Pancreas (tissue), 10 donors: ENCODE measurements around the gene GPC3. TPM values are rescaled to one million over a fixed set of nuclear protein-coding genes. Genes with fewer than 3 reads are reported as not detected.
"Not testable (repeated sequence)": the region's sequence is repeated elsewhere in the genome, so short reads cannot be mapped to it uniquely, and the experiment has no call there.

Experiments used
- ATAC-seq, 4 donors: fragments of 200-7000 bp; cut with Tn5 transposase; one replicate each; pipeline versions ENCODE4 v1.8.0 to v1.9.1; 2020; ENCODE audit warnings: mild to moderate bottlenecking in 4 of 4, moderate library complexity in 4 of 4
- DNase-seq, 6 donors: peaks; one replicate each; pipeline ENCODE4 v3.0.0-alpha.2; 2020
- FAIRE-seq: peaks from 2 replicates; lab custom pipeline; 2012; peaks lifted over from hg19 to GRCh38; lab: Jason Lieb, UNC
- H3K27ac ChIP-seq, 4 donors: fragments of 200-600 bp; sonication (generic); 1 replicate in 3 of 4; 2 replicates in 1 of 4; pipeline versions ENCODE4 v1.5.0 to v1.8.0; 2020
- H3K27me3 ChIP-seq, 4 donors: fragments of 200-600 bp; one replicate each; pipeline ENCODE4 v1.8.0; 2021
- H3K36me3 ChIP-seq, 3 donors: fragments of 200-600 bp; sonication (generic) in 1 of 3; one replicate each; pipeline versions ENCODE4 v1.5.0 to v1.8.0; 2020 to 2021
- H3K4me1 ChIP-seq, 3 donors: fragments of 200-600 bp; one replicate each; pipeline ENCODE4 v1.8.0; 2021
- H3K4me3 ChIP-seq, 4 donors: fragments of 200-600 bp; sonication (generic) in 2 of 4; one replicate each; pipeline versions ENCODE4 v1.5.0 to v1.8.0; 2020 to 2021
- H3K9me3 ChIP-seq, 4 donors: fragments of 200-600 bp; one replicate each; pipeline ENCODE4 v1.8.0; 2021
- CTCF ChIP-seq, 4 donors: fragments of 200-600 bp; sonication (generic) in 3 of 4; IDR thresholded peaks; one replicate each; pipeline versions ENCODE4 v1.5.0 to v1.8.0; 2021; ENCODE audit warnings: antibody characterized with exemption in 4 of 4
- WGBS, 2 donors: extraction: QIAGEN DNeasy Blood & Tissue Kit; methylation state at CpG; one replicate each; pipeline ENCODE4 v1.1.7; 2013; 5-methylcytosine and 5-hydroxymethylcytosine counted together
- intact Hi-C, 3 donors: fragments of 100-400 bp; cut with DNase I; formaldehyde crosslinking; loops; one replicate each; pipeline versions ENCODE4 v1.11.1 to v1.14.2; 2022
- polyA plus RNA-seq, 2 donors: library from polyadenylated mRNA; stranded (reverse); fragments of 200-250 nt; gene quantifications; one replicate each; pipeline ENCODE4 v1.2.3, GENCODE V29; 2013
- total RNA-seq, 6 donors: library from RNA; stranded (reverse); fragmentation: NEBNext Ultra II Directional in 4 of 6; extraction: Animal tissue kit (Norgen Biotek cat#: 25700) in 4 of 6; gene quantifications; one replicate each; pipeline versions ENCODE4 v1.2.1 to v1.2.4, GENCODE V29; 2021 to 2023
- donor health status: healthy with polysubstance abuse.
- donor health status: DM: no; HTN: no; CAD: no; lungs with moderate emphysema.
- donor health status: DM: no; HTN: no; CAD: no.
- donor health status: control.
- donor health status: control.
- donor health status: Bipolar disorder and iron deficiency.
- donor health status: DM: yes; HTN: yes; CAD: no.
- donor health status: DM: no; HTN: no; CAD: no.
- donor health status: DM: no; HTN: no; CAD: no.
- donor health status: DM: yes; HTN: yes; CAD: no.

The GPC3 gene
- total and polyA plus RNA-seq, 8 donors: 0.95 to 18.6 (median 2.7) TPM

DNA sequence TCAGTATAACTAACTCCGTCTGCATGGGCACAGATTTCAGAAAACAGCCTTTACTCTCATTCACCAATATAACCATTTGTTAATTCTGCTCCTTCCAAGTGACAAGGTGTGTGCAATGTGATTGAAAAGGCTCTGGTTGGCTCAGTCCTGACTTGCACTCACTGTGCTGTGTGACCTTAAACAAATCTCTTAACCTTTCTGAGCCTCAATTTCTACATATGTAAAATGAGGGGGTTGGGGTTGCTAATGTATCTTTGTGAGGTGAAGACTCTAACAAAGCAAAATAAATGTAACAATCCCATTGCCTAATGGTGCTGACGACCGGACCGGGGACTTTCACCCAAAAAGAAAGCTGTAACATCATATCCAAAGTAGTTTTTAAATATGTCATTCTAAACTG, 457.6 kb downstream of the GPC3 start:
- intact Hi-C loops: no loop called here
- Histone ChIP-seq H3K27ac (no peak overlapping the region), H3K27me3 (no peaks in the 10 kb centered on the region), H3K4me1 (no peaks in the 10 kb centered on the region), H3K4me3 (no peak overlapping the region), H3K36me3 (no peaks in the 10 kb centered on the region), H3K9me3 (no peaks in the 10 kb centered on the region)
- ATAC-seq (no peak), DNase-seq (no peak), FAIRE-seq (no peak)
- no peak for TF ChIP-seq CTCF (IDR thresholded peaks at IDR 0.05)
- 78 to 83% methylated on average over 4 of the region's 4 CpGs for WGBS, 2 donors

GRCh38 chrX:133527415-133527814, 458.0 kb downstream of the GPC3 start:
- no peak overlapping the region for H3K27ac ChIP-seq
- no peaks in the 10 kb centered on the region for H3K4me1 ChIP-seq
- DNase-seq: no peak
- no peak for TF ChIP-seq CTCF (IDR thresholded peaks at IDR 0.05)
- H3K4me3 ChIP-seq: no peak overlapping the region
- no peak for FAIRE-seq
- H3K27me3 ChIP-seq: no peaks in the 10 kb centered on the region
- no peak for ATAC-seq
- intact Hi-C loops: no loop called here
- no peaks in the 10 kb centered on the region for H3K9me3 ChIP-seq
- no peaks in the 10 kb centered on the region for H3K36me3 ChIP-seq
- 18 to 33% methylated on average over 3 of the region's 3 CpGs for WGBS, 2 donors

DNA sequence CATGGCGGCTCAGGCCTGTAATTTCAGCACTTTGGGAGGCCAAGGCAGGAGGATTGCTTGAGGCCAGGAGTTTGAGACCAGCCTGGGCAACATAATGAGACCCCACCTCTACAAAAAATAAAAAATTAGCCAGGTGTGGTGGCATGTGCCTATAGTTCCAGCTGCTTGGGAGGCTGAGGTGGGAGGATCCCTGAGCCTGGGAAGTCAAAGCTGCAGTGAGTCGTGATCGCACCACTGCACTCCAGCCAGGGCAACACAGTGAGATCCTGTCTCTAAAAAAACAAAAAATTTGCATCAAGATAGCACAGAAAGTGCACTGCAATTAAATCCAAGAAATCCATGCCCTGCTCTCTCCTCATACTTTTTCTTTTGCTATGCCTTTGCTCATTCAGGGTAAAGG, 458.6 kb downstream of the GPC3 start:
- DNase-seq, H3K36me3 ChIP-seq, H3K9me3 ChIP-seq, FAIRE-seq, H3K27me3 ChIP-seq, ATAC-seq, H3K4me1 ChIP-seq, intact Hi-C loops, H3K27ac ChIP-seq, H3K4me3 ChIP-seq: not testable (repeated sequence)
- 97 to 98% methylated on average over 3 of the region's 3 CpGs for WGBS, 2 donors

GRCh38 chrX:133523526-133523925, 461.9 kb downstream of the GPC3 start:
- TF ChIP-seq CTCF (IDR thresholded peaks at IDR 0.05): no peak

GRCh38 chrX:133523081-133523487, 462.3 kb downstream of the GPC3 start:
- Histone ChIP-seq H3K4me1 (no peaks in the 10 kb centered on the region), H3K27me3 (no peaks in the 10 kb centered on the region), H3K9me3 (no peaks in the 10 kb centered on the region), H3K4me3 (no peak overlapping the region), H3K27ac (no peak overlapping the region), H3K36me3 (no peaks in the 10 kb centered on the region)
- intact Hi-C loops: no loop called here
- WGBS, 2 donors: 78 to 79% methylated on average over 5 of the region's 5 CpGs
- no peak for TF ChIP-seq CTCF (IDR thresholded peaks at IDR 0.05)
- ATAC-seq: no peak
- DNase-seq: no peak
- FAIRE-seq: no peak

More at GRCh38 chrX:133523526-133523925, 461.9 kb downstream of the GPC3 start:
- Histone ChIP-seq H3K36me3 (no peaks in the 10 kb centered on the region), H3K9me3 (no peaks in the 10 kb centered on the region), H3K4me1 (no peaks in the 10 kb centered on the region), H3K4me3 (no peak overlapping the region), H3K27me3 (no peaks in the 10 kb centered on the region), H3K27ac (no peak overlapping the region)
- WGBS, 2 donors: 90 to 94% methylated on average over 7 of the region's 7 CpGs
- intact Hi-C loops: no loop called here
- ATAC-seq (no peak), FAIRE-seq (no peak), DNase-seq (no peak)
